ENCODE results near the gene SIRPG.

DNA sequence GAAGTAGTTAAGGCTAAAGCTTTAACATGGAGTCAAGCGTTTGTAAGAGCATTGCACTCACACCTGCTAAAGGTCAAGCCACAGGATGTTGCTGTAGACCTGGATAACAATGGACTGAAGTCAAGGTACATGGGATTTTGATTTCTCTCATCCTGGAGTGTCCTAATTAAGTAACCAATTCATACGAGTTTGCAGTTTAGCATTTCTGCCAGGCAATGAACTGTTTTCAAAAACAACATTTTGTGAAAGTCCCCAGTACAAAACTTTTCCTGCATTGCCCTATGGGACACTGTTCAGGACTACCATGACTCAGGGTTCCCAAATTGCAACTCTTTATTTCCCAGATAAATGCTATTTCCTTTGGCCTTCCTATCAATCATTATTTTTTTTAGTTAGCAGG is 20.4 kb downstream of the SIRPG start:
- TF ChIP-seq ZNF207 (IDR thresholded peaks at IDR 0.05; ENCODE audit: borderline replicate concordance): no peak
- TF ChIP-seq, protein P1, sequence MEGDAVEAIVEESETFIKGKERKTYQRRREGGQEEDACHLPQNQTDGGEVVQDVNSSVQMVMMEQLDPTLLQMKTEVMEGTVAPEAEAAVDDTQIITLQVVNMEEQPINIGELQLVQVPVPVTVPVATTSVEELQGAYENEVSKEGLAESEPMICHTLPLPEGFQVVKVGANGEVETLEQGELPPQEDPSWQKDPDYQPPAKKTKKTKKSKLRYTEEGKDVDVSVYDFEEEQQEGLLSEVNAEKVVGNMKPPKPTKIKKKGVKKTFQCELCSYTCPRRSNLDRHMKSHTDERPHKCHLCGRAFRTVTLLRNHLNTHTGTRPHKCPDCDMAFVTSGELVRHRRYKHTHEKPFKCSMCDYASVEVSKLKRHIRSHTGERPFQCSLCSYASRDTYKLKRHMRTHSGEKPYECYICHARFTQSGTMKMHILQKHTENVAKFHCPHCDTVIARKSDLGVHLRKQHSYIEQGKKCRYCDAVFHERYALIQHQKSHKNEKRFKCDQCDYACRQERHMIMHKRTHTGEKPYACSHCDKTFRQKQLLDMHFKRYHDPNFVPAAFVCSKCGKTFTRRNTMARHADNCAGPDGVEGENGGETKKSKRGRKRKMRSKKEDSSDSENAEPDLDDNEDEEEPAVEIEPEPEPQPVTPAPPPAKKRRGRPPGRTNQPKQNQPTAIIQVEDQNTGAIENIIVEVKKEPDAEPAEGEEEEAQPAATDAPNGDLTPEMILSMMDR (IDR thresholded peaks at IDR 0.05 in 2 of 3, conservative IDR thresholded peaks at IDR 0.05 in 1 of 3; ENCODE audit: control insufficient read depth in 2 of 3, extremely low read depth in 1 of 3, insufficient read depth in 1 of 3, low read depth in 3 of 3, low read length in 3 of 3): no peak
- no peak for TF ChIP-seq HDAC2 (IDR thresholded peaks at IDR 0.05)
- TF ChIP-seq SREBF2 (IDR thresholded peaks at IDR 0.05; ENCODE audit: low read length): no peak
- TF ChIP-seq YY1 (IDR thresholded peaks at IDR 0.05; ENCODE audit: low read depth, low read length): no peak
- TF ChIP-seq, protein P2, sequence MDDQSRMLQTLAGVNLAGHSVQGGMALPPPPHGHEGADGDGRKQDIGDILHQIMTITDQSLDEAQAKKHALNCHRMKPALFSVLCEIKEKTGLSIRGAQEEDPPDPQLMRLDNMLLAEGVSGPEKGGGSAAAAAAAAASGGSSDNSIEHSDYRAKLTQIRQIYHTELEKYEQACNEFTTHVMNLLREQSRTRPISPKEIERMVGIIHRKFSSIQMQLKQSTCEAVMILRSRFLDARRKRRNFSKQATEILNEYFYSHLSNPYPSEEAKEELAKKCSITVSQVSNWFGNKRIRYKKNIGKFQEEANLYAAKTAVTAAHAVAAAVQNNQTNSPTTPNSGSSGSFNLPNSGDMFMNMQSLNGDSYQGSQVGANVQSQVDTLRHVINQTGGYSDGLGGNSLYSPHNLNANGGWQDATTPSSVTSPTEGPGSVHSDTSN (IDR thresholded peaks at IDR 0.05; ENCODE audit: insufficient replicate concordance, low read depth, low read length): no peak
- no peak for TF ChIP-seq MEF2A (IDR thresholded peaks at IDR 0.05; ENCODE audit: insufficient read depth, low read depth, low read length)

Data from GM12878 (cell line).